IPS-15b (cell line): ENCODE measurements around the gene MAML3.
"Not testable (repeated sequence)": the region's sequence is repeated elsewhere in the genome, so short reads cannot be mapped to it uniquely, and the experiment has no call there.

Experiments
- H3K27me3 ChIP-seq: one replicate; pipeline ENCODE4 v1.6.1; 2013; ENCODE audit warnings: low read length; ENCODE audit not compliant: control insufficient read depth, insufficient read depth
- H3K36me3 ChIP-seq: one replicate; pipeline ENCODE4 v1.6.1; 2013; ENCODE audit warnings: low read length; ENCODE audit not compliant: control insufficient read depth, insufficient read depth
- H3K4me1 ChIP-seq: one replicate; pipeline ENCODE4 v1.6.1; 2013; ENCODE audit warnings: mild to moderate bottlenecking, low read length; ENCODE audit not compliant: control insufficient read depth, insufficient read depth
- H3K4me3 ChIP-seq: one replicate; pipeline ENCODE4 v1.5.1; 2013; ENCODE audit warnings: low read depth, low read length
- H3K9ac ChIP-seq: one replicate; pipeline ENCODE4 v1.6.1; 2013; ENCODE audit warnings: low read depth, mild to moderate bottlenecking, low read length
- H3K9me3 ChIP-seq: one replicate; pipeline ENCODE4 v1.6.1; 2013; ENCODE audit warnings: mild to moderate bottlenecking, low read length; ENCODE audit not compliant: control insufficient read depth, insufficient read depth

The MAML3 gene

GRCh38 chr4:139711461-139711860, 442.5 kb downstream of the MAML3 start:
- H3K27me3 ChIP-seq, result peaks cover 43% of the 10 kb centered on the region
- no peaks in the 10 kb centered on the region for H3K36me3 ChIP-seq
- H3K4me1 ChIP-seq, result no peaks in the 10 kb centered on the region
- H3K9ac ChIP-seq, result no peak overlapping the region
- no peak overlapping the region for H3K4me3 ChIP-seq
- no peaks in the 10 kb centered on the region for H3K9me3 ChIP-seq

DNA sequence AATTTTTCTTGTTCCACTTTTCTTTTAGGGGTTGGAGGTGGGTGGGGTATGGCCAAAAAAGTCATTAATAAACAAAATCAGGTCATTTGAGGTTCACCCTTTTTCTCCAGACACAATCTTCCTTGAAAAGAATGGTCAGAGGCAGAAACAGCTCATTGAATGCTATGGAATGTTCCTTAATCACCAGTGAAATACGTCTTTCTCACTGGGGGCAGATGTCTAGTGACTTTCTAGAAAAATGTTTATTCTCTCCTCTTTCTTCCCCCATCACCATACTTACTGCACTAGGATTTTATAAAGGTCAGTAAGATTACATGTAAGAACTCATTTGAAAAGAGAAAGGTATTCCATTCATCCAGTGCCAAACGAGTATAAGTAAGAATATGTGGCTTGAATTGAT, 443.9 kb downstream of the MAML3 start:
- Histone ChIP-seq H3K4me1 (no peaks in the 10 kb centered on the region), H3K36me3 (no peaks in the 10 kb centered on the region), H3K9me3 (no peaks in the 10 kb centered on the region), H3K4me3 (no peak overlapping the region), H3K27me3 (peaks cover 29% of the 10 kb centered on the region), H3K9ac (no peak overlapping the region)

DNA sequence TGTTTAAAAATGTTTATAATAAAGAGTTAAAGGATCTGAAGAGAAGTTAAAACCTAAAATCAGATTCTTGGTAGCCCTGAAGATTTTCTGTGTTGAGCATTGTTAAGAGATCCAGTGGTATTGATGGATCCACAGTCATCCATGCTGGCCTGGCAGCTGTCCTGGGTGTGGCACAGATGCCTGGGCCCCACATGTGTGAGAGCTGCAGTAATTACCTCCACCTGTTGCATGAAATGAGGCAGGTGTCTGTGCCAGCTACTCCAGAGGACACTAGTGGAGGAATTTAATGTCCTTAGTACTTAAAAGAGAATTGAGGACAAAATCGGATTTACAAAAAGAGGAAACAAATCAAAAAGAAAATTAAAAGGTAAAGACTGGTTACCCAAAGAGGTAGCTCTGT, 444.3 kb downstream of the MAML3 start:
- no peaks in the 10 kb centered on the region for H3K9me3 ChIP-seq
- peaks cover 25% of the 10 kb centered on the region for H3K27me3 ChIP-seq
- H3K4me1 ChIP-seq, result no peaks in the 10 kb centered on the region
- no peaks in the 10 kb centered on the region for H3K36me3 ChIP-seq
- no peak overlapping the region for H3K4me3 ChIP-seq
- H3K9ac ChIP-seq, result no peak overlapping the region

DNA sequence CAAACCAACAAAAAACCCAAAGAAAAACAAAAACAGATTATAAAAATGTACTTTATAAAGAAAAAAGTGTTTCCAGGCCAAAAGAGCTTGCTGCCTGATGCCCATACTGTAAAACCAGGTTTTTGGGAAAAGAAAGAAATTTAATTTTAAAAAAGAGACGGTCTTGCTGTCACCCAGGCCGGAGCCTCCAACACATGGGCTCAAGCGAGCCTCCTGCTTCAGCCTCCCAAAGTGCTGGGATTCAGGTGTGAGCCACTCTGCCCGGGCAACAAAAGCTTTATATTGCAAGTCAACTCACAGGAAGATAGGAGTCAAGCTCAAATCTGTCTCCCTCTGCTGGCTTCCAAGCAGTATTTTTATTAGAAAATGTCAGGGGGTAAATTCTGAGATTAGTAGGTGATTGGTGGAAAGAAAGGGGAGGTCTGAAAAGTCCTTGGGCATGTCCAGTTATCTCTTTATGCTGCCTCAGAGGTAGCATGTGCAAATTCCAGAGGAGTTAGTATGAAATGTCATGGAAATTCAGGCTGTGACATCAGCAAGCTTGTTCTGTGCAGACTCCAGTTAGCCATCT, 449.0 kb downstream of the MAML3 start:
- Histone ChIP-seq H3K4me3 (no peak overlapping the region), H3K27me3 (peaks cover 2% of the 10 kb centered on the region), H3K9me3 (no peaks in the 10 kb centered on the region), H3K4me1 (no peaks in the 10 kb centered on the region), H3K36me3 (no peaks in the 10 kb centered on the region), H3K9ac (no peak overlapping the region)

- Histone ChIP-seq H3K27me3 (no peaks in the 10 kb centered on the region), H3K4me3 (no peak overlapping the region), H3K9ac (no peak overlapping the region), H3K9me3 (no peaks in the 10 kb centered on the region), H3K36me3 (no peaks in the 10 kb centered on the region), H3K4me1 (no peaks in the 10 kb centered on the region)
These were observed 453.4 kb downstream of the MAML3 start for GRCh38 chr4:139700568-139700967.

DNA sequence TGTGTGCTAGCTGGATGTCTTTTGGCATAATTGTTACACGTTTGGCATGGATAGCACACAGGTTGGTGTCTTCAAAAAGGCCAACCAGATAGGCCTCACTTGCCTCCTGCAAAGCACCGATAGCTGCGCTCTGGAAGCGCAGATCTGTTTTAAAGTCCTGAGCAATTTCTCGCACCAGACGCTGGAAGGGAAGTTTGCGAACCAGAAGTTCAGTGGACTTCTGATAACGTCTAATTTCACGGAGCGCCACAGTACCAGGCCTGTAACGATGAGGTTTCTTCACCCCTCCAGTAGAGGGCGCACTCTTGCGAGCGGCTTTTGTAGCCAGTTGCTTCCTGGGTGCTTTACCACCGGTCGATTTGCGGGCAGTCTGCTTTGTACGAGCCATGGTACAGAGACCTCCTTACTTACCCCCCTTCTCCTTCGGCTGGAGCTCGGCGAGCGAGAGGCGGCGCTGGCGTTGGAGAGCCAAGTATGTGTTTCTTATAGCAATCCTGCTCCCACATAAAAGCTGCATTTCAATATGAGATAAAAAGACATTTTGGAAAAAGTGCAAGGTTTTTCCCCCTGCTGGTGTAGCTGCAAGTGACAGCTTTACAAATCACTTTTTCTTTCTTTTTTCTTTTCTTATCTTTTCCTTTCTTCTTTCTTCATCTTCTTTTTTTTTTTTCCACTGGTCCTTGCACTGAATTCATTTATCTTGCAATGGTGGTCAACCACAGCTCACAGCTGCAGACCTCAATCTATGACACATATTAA, 455.6 kb downstream of the MAML3 start:
- not testable (repeated sequence) for H3K9ac ChIP-seq, H3K4me3 ChIP-seq, H3K9me3 ChIP-seq, H3K36me3 ChIP-seq, H3K27me3 ChIP-seq, H3K4me1 ChIP-seq

- no peaks in the 10 kb centered on the region for H3K4me1 ChIP-seq
- H3K36me3 ChIP-seq, result no peaks in the 10 kb centered on the region
- H3K27me3 ChIP-seq, result no peaks in the 10 kb centered on the region
- H3K4me3 ChIP-seq, result no peak overlapping the region
- no peaks in the 10 kb centered on the region for H3K9me3 ChIP-seq
- no peak overlapping the region for H3K9ac ChIP-seq
These were observed 457.5 kb downstream of the MAML3 start for GRCh38 chr4:139696491-139696890.

DNA sequence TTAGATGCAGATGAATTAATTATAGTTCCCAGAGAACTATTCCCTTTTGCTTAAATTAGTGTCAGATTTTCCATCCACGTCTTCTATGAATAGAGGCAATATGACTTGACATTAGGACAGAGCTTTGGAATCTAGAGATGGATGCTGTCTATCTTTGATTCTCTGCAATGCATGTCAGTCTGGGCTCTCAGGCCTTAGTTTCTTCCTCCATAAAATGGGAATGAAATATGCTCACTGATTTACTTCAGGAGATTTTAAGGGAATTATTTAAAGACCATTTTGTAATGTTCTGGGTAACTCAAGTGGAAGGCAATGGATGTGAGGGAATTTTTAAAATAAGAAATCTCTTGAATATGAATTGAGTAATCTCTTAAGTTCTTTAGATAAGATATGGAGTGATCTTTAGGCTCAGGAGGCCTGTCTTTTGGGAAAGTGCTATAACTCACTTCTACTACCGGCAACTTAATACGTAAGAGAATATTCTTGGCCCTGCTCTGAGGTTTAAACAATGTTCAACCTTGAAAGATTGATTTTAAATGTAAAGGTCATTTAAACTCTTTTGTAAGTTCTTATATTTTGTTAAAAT, 459.4 kb downstream of the MAML3 start:
- no peaks in the 10 kb centered on the region for H3K36me3 ChIP-seq
- H3K27me3 ChIP-seq, result no peaks in the 10 kb centered on the region
- no peaks in the 10 kb centered on the region for H3K9me3 ChIP-seq
- H3K9ac ChIP-seq, result no peak overlapping the region
- H3K4me1 ChIP-seq, result no peaks in the 10 kb centered on the region
- H3K4me3 ChIP-seq, result no peak overlapping the region

DNA sequence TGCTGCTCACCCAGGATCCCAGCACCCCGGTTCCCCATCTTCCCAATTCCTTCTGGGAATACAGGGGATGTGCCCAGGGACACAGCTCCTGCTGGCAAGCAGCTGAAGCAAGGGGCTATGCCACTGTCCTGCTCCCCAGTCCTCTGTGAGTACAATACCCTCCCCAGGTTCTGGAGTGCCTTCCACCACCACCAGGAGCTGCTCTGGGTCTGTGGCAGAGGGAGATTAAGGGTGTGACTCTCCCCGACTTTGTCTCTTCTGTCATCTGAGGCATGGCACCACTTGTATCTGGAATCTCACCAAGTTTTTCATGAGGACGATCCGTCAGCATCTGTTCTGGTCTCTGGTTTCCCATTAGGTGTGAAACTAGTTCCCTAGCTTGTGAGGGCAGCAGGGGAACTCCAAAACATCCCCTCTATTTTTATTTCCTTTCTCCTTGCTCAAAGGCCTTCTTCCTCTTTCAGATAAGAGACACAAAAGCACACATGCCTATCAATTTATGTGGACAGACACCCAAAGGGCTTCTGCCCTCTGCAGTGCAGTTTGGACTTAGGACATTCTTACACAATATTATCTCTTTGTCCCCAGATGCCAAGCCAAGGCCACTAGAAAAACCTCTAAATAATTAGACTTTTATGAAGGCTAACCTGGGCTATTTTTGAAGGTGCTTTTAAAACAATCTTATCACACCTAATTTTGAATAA, 461.5 kb downstream of the MAML3 start:
- Histone ChIP-seq H3K9ac (no peak overlapping the region), H3K27me3 (no peaks in the 10 kb centered on the region), H3K36me3 (no peaks in the 10 kb centered on the region), H3K4me1 (no peaks in the 10 kb centered on the region), H3K9me3 (no peaks in the 10 kb centered on the region), H3K4me3 (no peak overlapping the region)

GRCh38 chr4:139690419-139690818, 463.6 kb downstream of the MAML3 start:
- H3K27me3 ChIP-seq, result no peaks in the 10 kb centered on the region
- no peaks in the 10 kb centered on the region for H3K36me3 ChIP-seq
- no peaks in the 10 kb centered on the region for H3K4me1 ChIP-seq
- H3K9ac ChIP-seq, result no peak overlapping the region
- H3K9me3 ChIP-seq, result no peaks in the 10 kb centered on the region
- no peak overlapping the region for H3K4me3 ChIP-seq

DNA sequence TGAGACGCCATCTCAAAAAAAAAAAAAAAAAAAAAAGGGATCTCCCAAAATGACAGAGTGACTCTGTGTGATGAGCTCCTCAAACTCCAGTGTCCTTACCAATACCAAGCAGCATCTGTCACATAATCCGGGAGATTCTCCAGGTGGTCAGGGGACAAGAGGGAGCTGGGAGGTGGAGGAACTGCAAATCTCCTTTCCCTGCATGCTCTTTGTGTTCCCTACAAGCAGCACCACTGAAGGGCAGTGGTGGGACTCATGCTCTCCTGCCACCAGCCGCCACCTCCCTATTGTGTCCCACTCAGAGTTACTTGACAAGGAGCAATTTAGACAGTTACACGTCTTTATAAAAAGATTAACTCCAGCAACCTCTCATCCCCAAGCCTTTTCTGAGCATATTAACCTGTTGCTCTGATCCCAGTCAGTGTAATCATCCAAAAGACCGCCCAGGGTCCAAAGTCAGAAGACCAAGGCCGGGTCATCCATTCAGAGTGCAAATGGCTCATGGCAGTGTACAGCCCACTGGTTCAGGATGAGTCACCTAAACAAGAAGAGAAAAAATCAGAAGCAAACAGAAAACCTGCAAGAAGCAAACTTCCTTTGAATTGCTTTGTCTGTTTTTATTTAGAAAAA, 464.8 kb downstream of the MAML3 start:
- Histone ChIP-seq H3K9ac (no peak overlapping the region), H3K36me3 (no peaks in the 10 kb centered on the region), H3K9me3 (no peaks in the 10 kb centered on the region), H3K4me3 (no peak overlapping the region), H3K4me1 (no peaks in the 10 kb centered on the region), H3K27me3 (no peaks in the 10 kb centered on the region)
